ENCODE measurements around the gene CST11.

- TF ChIP-seq POLR2A (IDR thresholded peaks at IDR 0.05) (no peak), CTCF (IDR thresholded peaks at IDR 0.05) (no peak), POLR2AphosphoS5 (IDR thresholded peaks at IDR 0.05) (no peak), EP300 (IDR thresholded peaks at IDR 0.05; ENCODE audit: low read depth) (no peak)
Measured at GRCh38 chr20:23493172-23493772, 40.6 kb upstream of the CST11 start.
